ENCODE data around the gene CHMP1B. TPM values are rescaled to one million over a fixed set of nuclear protein-coding genes. Genes with fewer than 3 reads are reported as not detected.

CHMP1B gene
- total RNA-seq, 4 donors from 2014 or later, result 75.4 to 99.5 (median 85.9) TPM

DNA sequence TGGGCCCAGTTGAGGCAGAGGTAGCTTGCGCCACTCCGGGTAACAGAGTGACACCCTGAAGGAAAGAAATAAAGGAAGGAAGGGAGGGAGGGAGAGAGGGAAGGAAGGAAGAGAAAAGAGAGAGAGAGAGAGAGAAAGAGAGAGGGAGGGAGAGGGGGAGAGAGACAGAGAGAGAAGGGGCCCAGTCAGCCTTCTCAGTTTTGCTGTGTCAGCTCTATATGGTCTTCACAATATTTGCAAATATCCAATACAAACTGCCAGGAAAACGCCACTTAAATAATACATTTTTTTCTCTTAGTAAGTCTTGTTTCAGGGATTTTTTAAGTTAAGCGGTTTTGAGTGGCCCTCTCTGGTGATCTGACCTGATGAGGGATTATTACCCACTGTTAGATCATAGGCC, 5.6 kb upstream of the CHMP1B start:
- no peak for TF ChIP-seq CTCF (IDR thresholded peaks at IDR 0.05)
- Histone ChIP-seq H3K27ac (no peak overlapping the region), H3K9me3 (no peaks in the 10 kb centered on the region), H3K27me3 (no peaks in the 10 kb centered on the region), H3K4me1 (peaks cover 0 to 7% of the 10 kb centered on the region in 2 donors), H3K4me3 (replicated peaks in 1 of 3) (no peak overlapping the region), H3K36me3 (no peaks in the 10 kb centered on the region)
- DNase-seq, result no peak
- WGBS, 2 donors, result 90% methylated on average over 4 of the region's 4 CpGs
- intact Hi-C loops (cut with DNase I), result no loop called here

- Histone ChIP-seq H3K4me1 (peaks cover 3 to 8% of the 10 kb centered on the region in 2 donors), H3K9me3 (no peaks in the 10 kb centered on the region), H3K36me3 (no peaks in the 10 kb centered on the region), H3K4me3 (replicated peaks in 1 of 3) (no peak overlapping the region), H3K27ac (no peak overlapping the region), H3K27me3 (no peaks in the 10 kb centered on the region)
- WGBS, 2 donors, result 86 to 87% methylated on average over 4 of the region's 4 CpGs
- TF ChIP-seq CTCF (IDR thresholded peaks at IDR 0.05) (no peak), POLR2A (IDR thresholded peaks at IDR 0.05) (no peak)
- no peak for DNase-seq
- intact Hi-C loops (cut with DNase I), result no loop called here
Measured at GRCh38 chr18:11847811-11848210, 3.4 kb upstream of the CHMP1B start.

DNA sequence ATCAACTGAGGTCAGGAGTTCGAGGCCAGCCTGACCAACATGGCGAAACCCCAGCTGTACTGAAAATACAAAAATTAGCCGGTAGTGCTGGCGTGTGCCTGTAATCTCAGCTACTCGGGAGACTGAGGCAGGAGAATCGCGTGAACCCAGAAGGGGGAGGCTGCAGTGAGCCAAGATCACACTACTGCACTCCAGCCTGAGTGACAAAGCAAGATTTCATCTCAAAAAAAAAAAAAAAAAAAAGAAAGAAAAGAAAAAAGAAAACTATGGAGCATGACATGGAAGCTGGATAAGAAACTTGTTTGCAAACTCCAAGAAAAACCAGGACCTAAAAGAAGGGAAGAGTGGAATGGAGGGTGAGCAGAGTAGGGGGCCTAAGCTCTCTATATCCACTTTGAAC, 1.9 kb upstream of the CHMP1B start:
- Histone ChIP-seq H3K27me3 (no peaks in the 10 kb centered on the region), H3K36me3 (no peaks in the 10 kb centered on the region), H3K27ac (peak overlapping the region in 2 of 3 donors; percentile 95 to 96), H3K4me3 (replicated peaks in 1 of 3) (no peak overlapping the region), H3K4me1 (peaks cover 14 to 22% of the 10 kb centered on the region in 2 donors), H3K9me3 (no peaks in the 10 kb centered on the region)
- TF ChIP-seq POLR2A (IDR thresholded peaks at IDR 0.05), result no peak
- no peak for TF ChIP-seq CTCF (IDR thresholded peaks at IDR 0.05)
- WGBS, 2 donors, result 91 to 95% methylated on average over 7 of the region's 7 CpGs
- DNase-seq, result no peak
- intact Hi-C loops (cut with DNase I), result no loop called here

DNA sequence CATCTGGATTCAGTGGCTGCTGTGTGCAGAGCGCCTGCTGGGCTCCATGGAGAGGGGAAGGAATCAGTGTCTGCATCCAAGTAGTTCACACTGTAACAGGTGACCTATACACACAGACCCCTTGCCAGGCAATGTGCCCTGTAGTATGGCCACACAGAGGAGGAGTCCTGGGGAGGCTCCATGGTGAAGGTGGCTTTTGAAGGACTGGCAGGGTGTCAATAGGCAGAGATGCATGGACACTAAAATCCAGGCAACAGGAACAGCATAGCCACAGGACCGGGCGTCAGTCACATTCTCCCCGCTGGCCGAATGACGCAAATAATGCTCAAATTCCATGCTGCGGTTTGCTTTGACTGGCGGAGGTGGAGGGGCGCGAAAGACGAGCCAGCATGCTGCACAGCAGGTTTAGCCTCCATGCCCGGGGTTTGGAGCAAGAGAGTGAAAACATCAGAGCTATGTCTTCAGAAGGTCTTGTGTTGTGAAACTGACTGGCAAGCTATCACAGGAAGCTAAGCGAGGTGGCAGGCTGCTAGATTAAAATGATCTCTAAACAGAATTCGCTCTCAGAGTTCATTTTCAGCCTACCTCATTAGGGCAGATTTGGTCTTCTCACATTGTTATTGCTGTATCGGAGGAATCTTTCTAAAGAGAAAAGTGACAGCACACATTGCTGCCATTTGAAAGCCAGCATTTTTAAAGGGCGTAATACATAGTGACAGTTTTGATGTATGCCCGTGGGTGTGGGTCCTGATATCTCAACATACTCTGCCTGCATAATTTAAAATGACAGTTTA, 1.2 kb upstream of the CHMP1B start:
- Histone ChIP-seq H3K9me3 (no peaks in the 10 kb centered on the region), H3K4me3 (replicated peaks in 1 of 3) (peak overlapping the region in 2 of 3 donors; percentile 74 to 100), H3K4me1 (peaks cover 14 to 22% of the 10 kb centered on the region in 2 donors), H3K36me3 (no peaks in the 10 kb centered on the region), H3K27me3 (no peaks in the 10 kb centered on the region), H3K27ac (peak overlapping the region; percentile 95 to 96 (median 95))
- 10 to 12% methylated on average over 15 to 17 of the region's 17 CpGs for WGBS, 2 donors
- TF ChIP-seq POLR2A (IDR thresholded peaks at IDR 0.05) (peak in 1 of 2 donors; percentile 67), CTCF (IDR thresholded peaks at IDR 0.05) (no peak)
- intact Hi-C loops (cut with DNase I), result loop anchor here (10.0 kb wide), 2 partner anchors 55 to 175 kb away; partner anchors contain the start of gene MPPE1
- peak; percentile 58 to 67 for DNase-seq

DNA sequence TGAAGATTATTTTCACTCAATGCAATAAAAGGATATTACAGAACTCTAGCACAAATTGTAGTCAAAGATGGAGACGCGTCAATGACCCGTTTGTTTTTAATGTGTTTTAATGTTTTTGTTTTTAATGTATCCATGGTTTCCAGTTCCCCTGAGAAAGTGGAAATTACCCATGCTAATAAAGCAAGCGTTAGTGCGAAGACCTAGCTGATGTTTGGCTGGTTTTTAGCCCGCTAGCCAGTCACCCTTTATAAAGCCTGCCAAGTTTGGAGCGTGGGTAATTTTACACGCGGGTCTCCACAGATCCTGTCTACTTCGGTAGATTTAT, 430 bp upstream of the CHMP1B start:
- no peak for DNase-seq
- H3K4me3 ChIP-seq (replicated peaks in 1 of 3), result peak overlapping the region; percentile 74 to 100 (median 93)
- 1% methylated on average over 10 of the region's 10 CpGs for WGBS, 2 donors
- no peaks in the 10 kb centered on the region for H3K27me3 ChIP-seq
- H3K27ac ChIP-seq, result peak overlapping the region; percentile 95 to 96 (median 95)
- intact Hi-C loops (cut with DNase I), result loop anchor here (10.0 kb wide), 2 partner anchors 54 to 174 kb away; partner anchors contain the start of gene MPPE1
- TF ChIP-seq CTCF (IDR thresholded peaks at IDR 0.05), result no peak
- TF ChIP-seq POLR2A (IDR thresholded peaks at IDR 0.05), result no peak
- H3K4me1 ChIP-seq, result peaks cover 14 to 22% of the 10 kb centered on the region in 2 donors
- no peaks in the 10 kb centered on the region for H3K9me3 ChIP-seq
- no peaks in the 10 kb centered on the region for H3K36me3 ChIP-seq
